ENCODE results near the gene C19orf73. TPM values are rescaled to one million over a fixed set of nuclear protein-coding genes. Genes with fewer than 3 reads are reported as not detected.

C19orf73 gene
- total RNA-seq, 1 experiment from 2014 or later = 2.2 TPM

- no peak for TF ChIP-seq ELF1 (IDR thresholded peaks at IDR 0.05; ENCODE audit: borderline replicate concordance, low read depth)
- TF ChIP-seq FOSL1 (IDR thresholded peaks at IDR 0.05; ENCODE audit: low read depth) = no peak
- TF ChIP-seq REST (IDR thresholded peaks at IDR 0.05; ENCODE audit: low read depth) = no peak
- TF ChIP-seq CBX3 (IDR thresholded peaks at IDR 0.05; ENCODE audit: low read depth) = no peak
Observed at GRCh38 chr19:49120868-49121267, 1.9 kb upstream of the C19orf73 start (continued).

GRCh38 chr19:49120325-49120683 is 1.4 kb upstream of the C19orf73 start:
- BruUV-seq (replicated peaks) = no TSS peak
- H3K9ac ChIP-seq (ENCODE audit: low read length) = peak overlapping the region; percentile 63; the same call in 1 of the 2 replicates
- no peaks in the 10 kb centered on the region for H3K9me3 ChIP-seq (ENCODE audit: control insufficient read depth in 1 of 2, insufficient read depth in 1 of 2, low read depth in 1 of 2, low read length in 2 of 2)
- no peaks in the 10 kb centered on the region for H4K20me1 ChIP-seq (ENCODE audit: insufficient read depth)
- H3K27me3 ChIP-seq (ENCODE audit: insufficient read depth, low read length) = no peaks in the 10 kb centered on the region
- RAD21 ChIA-PET (ENCODE audit: low non-redundant PET in 1 of 2, low total read pairs in 2 of 2, uncharacterized antibody in 2 of 2, unreplicated experiment in 2 of 2) = no interaction called here
- H3K36me3 ChIP-seq (ENCODE audit: control insufficient read depth in 1 of 2, insufficient read depth in 2 of 2, low read length in 2 of 2) = no peaks in the 10 kb centered on the region
- H3K79me2 ChIP-seq (ENCODE audit: insufficient read depth, low read length) = no peaks in the 10 kb centered on the region
- CTCF ChIA-PET = interaction anchor here (0.8 kb wide), 1 partner anchor 14 kb away, joined by 3 read pairs; no protein-coding TSS in a partner anchor
- peak overlapping the region; percentile 59 to 66; a peak in 3 of 4 replicates for H3K4me3 ChIP-seq (replicated peaks in 1 of 2; ENCODE audit: low read depth in 1 of 2, low read length in 2 of 2)
- H3K27ac ChIP-seq (ENCODE audit: low read depth, low read length) = no peak overlapping the region
- H2AFZ ChIP-seq (ENCODE audit: low read depth, low read length, poor library complexity, severe bottlenecking) = no peak overlapping the region
- peaks cover 13 to 27% of the 10 kb centered on the region in 2 experiments for H3K4me1 ChIP-seq (ENCODE audit: control insufficient read depth in 1 of 2, insufficient read depth in 2 of 2, low read length in 2 of 2)
- TF ChIP-seq EZH2 (IDR thresholded peaks at IDR 0.05) = no peak
- TF ChIP-seq ZBTB33 (IDR thresholded peaks at IDR 0.05; ENCODE audit: extremely low read depth, insufficient replicate concordance, low read length) = no peak
- no peak for TF ChIP-seq RAD21 (IDR thresholded peaks at IDR 0.05; ENCODE audit: low read depth)
- no peak for TF ChIP-seq ELF1 (IDR thresholded peaks at IDR 0.05; ENCODE audit: borderline replicate concordance, low read depth)
- TF ChIP-seq POLR2AphosphoS5 (IDR thresholded peaks at IDR 0.05; ENCODE audit: low read depth, low read length) = no peak
- TF ChIP-seq ZNF274 (IDR thresholded peaks at IDR 0.05; ENCODE audit: low read depth, low read length) = no peak
- TF ChIP-seq EZH2phosphoT487 (IDR thresholded peaks at IDR 0.05; ENCODE audit: borderline replicate concordance) = no peak
- no peak for TF ChIP-seq REST (IDR thresholded peaks at IDR 0.05; ENCODE audit: low read depth)
- POLR2A ChIA-PET = interaction anchor here (0.6 to 1.5 kb wide), 2 partner anchors 7 to 30 kb away, joined by 3 read pairs; no protein-coding TSS in a partner anchor
- no peak for ATAC-seq
- intact Hi-C loops (cut with micrococcal nuclease) = no loop called here
- DNase-seq (ENCODE audit: low read depth, low spot score) = no peak
- peak overlapping the region; percentile 99 for H3K4me2 ChIP-seq (ENCODE audit: low read length)
- no peaks in the 10 kb centered on the region for H3K9me2 ChIP-seq (ENCODE audit: insufficient read depth)
